ENCODE data around the gene DOCK1.

DNA sequence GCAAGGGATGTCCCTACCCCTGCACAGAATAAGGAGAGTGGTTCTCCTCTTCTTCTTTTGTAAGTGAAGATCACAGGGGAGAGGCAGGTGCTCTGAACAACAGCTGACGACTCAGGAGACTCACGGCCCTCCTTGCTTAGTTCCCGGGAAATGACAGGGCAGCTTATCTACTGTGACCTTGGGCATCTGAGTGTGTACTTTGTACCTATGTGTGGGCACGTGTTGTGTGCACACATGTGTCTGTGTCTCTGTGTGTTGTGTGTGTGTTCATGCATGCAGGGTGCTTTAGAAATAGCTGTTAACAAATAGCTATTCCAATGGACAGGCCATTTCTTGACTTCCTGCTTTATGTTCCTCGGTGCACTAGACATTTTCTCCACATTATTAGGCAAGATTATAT is 563.4 kb downstream of the DOCK1 start:
- TF ChIP-seq CTCF (IDR thresholded peaks at IDR 0.05) (no peak), EZH2phosphoT487 (IDR thresholded peaks at IDR 0.05) (no peak), EZH2 (IDR thresholded peaks at IDR 0.05) (no peak)
